IMR-90 (cell line): ENCODE data around the gene RARRES2. TPM values are rescaled to one million over a fixed set of nuclear protein-coding genes. Genes with fewer than 3 reads are reported as not detected.

Source experiments
- ATAC-seq: fragments of 200-7000 bp; cut with Tn5 transposase; 2 replicates; pipeline ENCODE4 v1.9.1; 2020; ENCODE audit warnings: low read depth, mild to moderate bottlenecking, moderate library complexity
- BruUV-seq: library from RNA; stranded (reverse); fragments of 400-500 nt; replicated peaks from 2 replicates; lab custom pipeline; 2021; lab: Mats Ljungman, UMichigan
- CTCF ChIA-PET: fragments of 300-600 bp; formaldehyde crosslinking; extraction: SDS; loops from one replicate; lab custom pipeline; 2021; ENCODE audit warnings: antibody characterized with exemption; lab: Yijun Ruan, JAX
- POLR2A ChIA-PET: fragments of 300-600 bp; sonication (Branson Sonifier 250); formaldehyde crosslinking; loops from one replicate; lab custom pipeline; 2022; ENCODE audit warnings: antibody characterized with exemption; ENCODE audit not compliant: unreplicated experiment; lab: Charles Lee
- DNase-seq: peaks from one replicate; pipeline ENCODE4 v3.0.0; 2013
- H2AFZ ChIP-seq: replicated peaks from 2 replicates; pipeline ENCODE3; 2013; ENCODE audit warnings: low read length, mild to moderate bottlenecking; ENCODE audit not compliant: poor library complexity
- H2AK5ac ChIP-seq: 2 replicates; pipeline ENCODE4 v1.6.1; 2013; ENCODE audit warnings: low read depth, low read length, inconsistent platforms
- H2AK9ac ChIP-seq: replicated peaks from 2 replicates; pipeline ENCODE3; 2013; ENCODE audit warnings: mild to moderate bottlenecking, low read depth, low read length, moderate library complexity; ENCODE audit not compliant: poor library complexity
- H2BK120ac ChIP-seq: 2 replicates; pipeline ENCODE4 v1.6.1; 2013; ENCODE audit warnings: low read depth, low read length, inconsistent platforms
- H2BK15ac ChIP-seq: 3 replicates; pipeline ENCODE4 v1.6.1; 2013; ENCODE audit warnings: low read depth, low read length, inconsistent platforms
- H2BK20ac ChIP-seq: 2 replicates; pipeline ENCODE4 v1.6.1; 2013; ENCODE audit warnings: low read depth, mild to moderate bottlenecking, inconsistent platforms, low read length, moderate library complexity
- H2BK5ac ChIP-seq: 2 replicates; pipeline ENCODE4 v1.6.1; 2013; ENCODE audit warnings: mild to moderate bottlenecking, low read depth, low read length, inconsistent platforms; ENCODE audit not compliant: poor library complexity, severe bottlenecking
- H3K14ac ChIP-seq: replicated peaks from 2 replicates; pipeline ENCODE4 v1.6.1; 2013; ENCODE audit warnings: low read depth, low read length, inconsistent platforms
- H3K18ac ChIP-seq: 2 replicates; pipeline ENCODE4 v1.6.1; 2013; ENCODE audit warnings: low read depth, low read length, control low read depth
- H3K23ac ChIP-seq: 2 replicates; pipeline ENCODE4 v1.6.1; 2013; ENCODE audit warnings: low read depth, low read length, inconsistent platforms
- H3K27ac ChIP-seq: 2 replicates; pipeline ENCODE4 v1.5.1; 2013; ENCODE audit warnings: mild to moderate bottlenecking, control low read depth, low read length; ENCODE audit not compliant: insufficient read depth
- H3K27me3 ChIP-seq: 2 replicates; pipeline ENCODE4 v1.6.1; 2013; ENCODE audit warnings: low read length; ENCODE audit not compliant: control insufficient read depth, insufficient read depth
- H3K36me3 ChIP-seq: 2 replicates; pipeline ENCODE4 v1.6.1; 2013; ENCODE audit warnings: low read length, mixed read lengths; ENCODE audit not compliant: control insufficient read depth, insufficient read depth
- H3K4ac ChIP-seq: 2 replicates; pipeline ENCODE4 v1.6.1; 2013; ENCODE audit warnings: low read depth, low read length, inconsistent platforms
- H3K4me1 ChIP-seq: 2 replicates; pipeline ENCODE4 v1.6.1; 2013; ENCODE audit warnings: low read length, mixed read lengths; ENCODE audit not compliant: control insufficient read depth, insufficient read depth
- H3K4me2 ChIP-seq: 2 replicates; pipeline ENCODE4 v1.6.1; 2013; ENCODE audit warnings: low read depth, mild to moderate bottlenecking, control low read depth, low read length, moderate library complexity
- H3K4me3 ChIP-seq: 2 replicates; pipeline ENCODE4 v1.5.1; 2013; ENCODE audit warnings: low read depth, mild to moderate bottlenecking, control low read depth, low read length, moderate library complexity; ENCODE audit not compliant: insufficient read depth
- H3K56ac ChIP-seq: 2 replicates; pipeline ENCODE4 v1.6.1; 2013; ENCODE audit warnings: low read length, inconsistent platforms; ENCODE audit not compliant: insufficient read depth; ENCODE audit errors: extremely low read depth
- H3K79me1 ChIP-seq, 2 experiments: 2 replicates each; pipeline ENCODE4 v1.6.1; 2013; ENCODE audit warnings: low read length in 2 of 2, inconsistent platforms in 1 of 2, low read depth in 1 of 2
- H3K9ac ChIP-seq: 2 replicates; pipeline ENCODE4 v1.6.1; 2013; ENCODE audit warnings: low read depth, low read length, control low read depth
- H3K9me1 ChIP-seq: 2 replicates; pipeline ENCODE4 v1.6.1; 2013; ENCODE audit warnings: low read length, inconsistent platforms; ENCODE audit not compliant: insufficient read depth
- H3K9me3 ChIP-seq: 2 replicates; pipeline ENCODE4 v1.6.1; 2013; ENCODE audit warnings: low read length; ENCODE audit not compliant: control insufficient read depth, insufficient read depth
- H4K20me1 ChIP-seq: 2 replicates; pipeline ENCODE4 v1.6.1; 2013; ENCODE audit warnings: low read length, inconsistent platforms; ENCODE audit not compliant: insufficient read depth
- H4K5ac ChIP-seq: 2 replicates; pipeline ENCODE4 v1.6.1; 2013; ENCODE audit warnings: mild to moderate bottlenecking, low read depth, low read length, control low read depth
- H4K8ac ChIP-seq, 2 experiments: 2 replicates each; pipeline ENCODE4 v1.6.1; 2013; ENCODE audit warnings: low read depth in 2 of 2, low read length in 2 of 2, control low read depth in 1 of 2, inconsistent platforms in 1 of 2
- H4K91ac ChIP-seq: 2 replicates; pipeline ENCODE4 v1.6.1; 2013; ENCODE audit warnings: low read depth, low read length, inconsistent platforms; ENCODE audit not compliant: insufficient read depth
- BHLHE40 ChIP-seq: fragments of 150-350 bp; IDR thresholded peaks from 2 replicates; pipeline ENCODE4 v1.6.1; 2016; ENCODE audit warnings: mild to moderate bottlenecking, low read depth, low read length
- CEBPB ChIP-seq: IDR thresholded peaks from 2 replicates; pipeline ENCODE4 v1.6.1; 2012; ENCODE audit warnings: low read depth, low read length, improper control_type of control experiment
- CHD1 ChIP-seq: IDR thresholded peaks from 2 replicates; pipeline ENCODE4 v1.6.1; 2012; ENCODE audit warnings: low read depth, low read length, improper control_type of control experiment
- ELK1 ChIP-seq: fragments of 150-350 bp; IDR thresholded peaks from 2 replicates; pipeline ENCODE4 v1.6.1; 2016; ENCODE audit warnings: low read depth, mild to moderate bottlenecking, low read length, moderate library complexity, borderline replicate concordance
- FOS ChIP-seq: fragments of 150-350 bp; IDR thresholded peaks from 2 replicates; pipeline ENCODE4 v1.6.1; 2016; ENCODE audit warnings: low read depth, low read length
- MAFK ChIP-seq: IDR thresholded peaks from 2 replicates; pipeline ENCODE4 v1.6.1; 2012; ENCODE audit warnings: low read depth, low read length, improper control_type of control experiment
- MAZ ChIP-seq: IDR thresholded peaks from 2 replicates; pipeline ENCODE4 v1.6.1; 2012; ENCODE audit warnings: low read depth, mild to moderate bottlenecking, low read length, improper control_type of control experiment, moderate library complexity, borderline replicate concordance
- MXI1 ChIP-seq: IDR thresholded peaks from 2 replicates; pipeline ENCODE4 v1.6.1; 2012; ENCODE audit warnings: low read depth, mild to moderate bottlenecking, low read length, moderate library complexity, borderline replicate concordance
- NFE2L2 ChIP-seq: fragments of 150-350 bp; IDR thresholded peaks from 2 replicates; pipeline ENCODE4 v1.6.1; 2016; ENCODE audit warnings: low read depth, mild to moderate bottlenecking, low read length
- POLR2A ChIP-seq: IDR thresholded peaks from 2 replicates; pipeline ENCODE4 v1.6.1; 2012; ENCODE audit warnings: mild to moderate bottlenecking, low read depth, low read length
- RAD21 ChIP-seq: IDR thresholded peaks from 2 replicates; pipeline ENCODE4 v1.6.1; 2012; ENCODE audit warnings: low read length, improper control_type of control experiment
- RCOR1 ChIP-seq: IDR thresholded peaks from 2 replicates; pipeline ENCODE4 v1.6.1; 2012; ENCODE audit warnings: mild to moderate bottlenecking, low read length, improper control_type of control experiment; ENCODE audit not compliant: insufficient replicate concordance
- RFX5 ChIP-seq: IDR thresholded peaks from 2 replicates; pipeline ENCODE4 v1.8.0; 2012; ENCODE audit warnings: low read depth, mild to moderate bottlenecking, low read length, moderate library complexity
- SMC3 ChIP-seq: fragments of 150-350 bp; IDR thresholded peaks from 2 replicates; pipeline ENCODE4 v1.6.1; 2016; ENCODE audit warnings: low read depth, mild to moderate bottlenecking, antibody characterized with exemption, low read length, moderate library complexity
- WGBS, 2 experiments: methylation state at CpG; one replicate each; pipeline versions ENCODE4 v1.1.5 to v1.1.7; 2013; ENCODE audit warnings: missing lambda C conversion rate in 2 of 2; ENCODE audit not compliant: insufficient read length in 1 of 2; ENCODE audit errors: extremely low coverage in 2 of 2; 5-methylcytosine and 5-hydroxymethylcytosine counted together
- dilution Hi-C: fragments of 300-500 bp; cut with HindIII; formaldehyde crosslinking; loops from one replicate; pipeline ENCODE4 v1.14.3; 2018; ENCODE audit warnings: low sequenced_read_pairs; ENCODE audit not compliant: unreplicated experiment
- in situ Hi-C: fragments of 300-500 bp; cut with MboI; formaldehyde crosslinking; loops from 3 replicates; pipeline ENCODE4 v1.14.3; 2019; ENCODE audit warnings: low sequenced_read_pairs, inconsistent platforms, mixed read lengths
- intact Hi-C: fragments of 100-400 bp; cut with micrococcal nuclease; formaldehyde crosslinking; loops from 2 replicates; pipeline ENCODE4 v1.10.0; 2022
- polyA plus RNA-seq, 3 experiments: library from polyadenylated mRNA; depleted of rRNA; stranded (reverse); fragments of >200 nt; gene quantifications; 2 replicates each; pipeline ENCODE4 v1.2.3, GENCODE V29; 2012; ENCODE audit warnings: low replicate concordance in 1 of 3
- total RNA-seq: library from RNA; depleted of rRNA; stranded (reverse); fragments of >200 nt; gene quantifications from 2 replicates; pipeline ENCODE4 v1.2.3, GENCODE V29; 2012
- TF ChIP-seq, protein P1 (sequence below): conservative IDR thresholded peaks from 2 replicates; pipeline ENCODE4 v1.5.1; 2012; ENCODE audit warnings: mild to moderate bottlenecking, low read depth, low read length, improper control_type of control experiment
- TF ChIP-seq, protein P2 (sequence below): fragments of 150-350 bp; IDR thresholded peaks from 2 replicates; pipeline ENCODE4 v1.6.1; 2017; ENCODE audit warnings: mild to moderate bottlenecking, antibody characterized with exemption, low read length, low read depth

The RARRES2 gene
- total and polyA plus RNA-seq, 2 of the 4 experiments (the other 2 are of a cell fraction), result 1.6 TPM; not detected in 1

- Histone ChIP-seq H3K56ac (no peak overlapping the region), H3K4me1 (peaks cover 18% of the 10 kb centered on the region), H2BK5ac (no peak overlapping the region), H3K27me3 (no peaks in the 10 kb centered on the region), H3K14ac (no peak overlapping the region), H2BK15ac (no peak overlapping the region), H4K91ac (no peak overlapping the region), H2AFZ (no peak overlapping the region), H3K9me1 (peaks cover 2% of the 10 kb centered on the region; the same call in 1 of the 2 replicates), H3K9me3 (no peaks in the 10 kb centered on the region), H2BK120ac (no peak overlapping the region), H4K20me1 (peaks cover 9% of the 10 kb centered on the region), H4K5ac (no peak overlapping the region), H3K27ac (no peak overlapping the region), H2AK9ac (no peak overlapping the region), H2AK5ac (no peak overlapping the region), H4K8ac (no peak overlapping the region), H3K79me1 (peaks cover 21 to 48% of the 10 kb centered on the region in 2 experiments; a peak in 3 of 4 replicates), H2BK20ac (no peak overlapping the region), H3K4ac (no peak overlapping the region), H3K23ac (no peak overlapping the region), H3K18ac (no peak overlapping the region), H3K36me3 (peaks cover 38% of the 10 kb centered on the region), H3K9ac (no peak overlapping the region), H3K4me3 (no peak overlapping the region), H3K4me2 (no peak overlapping the region)
- no TSS peak for BruUV-seq
- TF ChIP-seq RFX5, result no peak
- TF ChIP-seq MXI1, result no peak
- no peak for TF ChIP-seq CEBPB
- TF ChIP-seq, protein P1, sequence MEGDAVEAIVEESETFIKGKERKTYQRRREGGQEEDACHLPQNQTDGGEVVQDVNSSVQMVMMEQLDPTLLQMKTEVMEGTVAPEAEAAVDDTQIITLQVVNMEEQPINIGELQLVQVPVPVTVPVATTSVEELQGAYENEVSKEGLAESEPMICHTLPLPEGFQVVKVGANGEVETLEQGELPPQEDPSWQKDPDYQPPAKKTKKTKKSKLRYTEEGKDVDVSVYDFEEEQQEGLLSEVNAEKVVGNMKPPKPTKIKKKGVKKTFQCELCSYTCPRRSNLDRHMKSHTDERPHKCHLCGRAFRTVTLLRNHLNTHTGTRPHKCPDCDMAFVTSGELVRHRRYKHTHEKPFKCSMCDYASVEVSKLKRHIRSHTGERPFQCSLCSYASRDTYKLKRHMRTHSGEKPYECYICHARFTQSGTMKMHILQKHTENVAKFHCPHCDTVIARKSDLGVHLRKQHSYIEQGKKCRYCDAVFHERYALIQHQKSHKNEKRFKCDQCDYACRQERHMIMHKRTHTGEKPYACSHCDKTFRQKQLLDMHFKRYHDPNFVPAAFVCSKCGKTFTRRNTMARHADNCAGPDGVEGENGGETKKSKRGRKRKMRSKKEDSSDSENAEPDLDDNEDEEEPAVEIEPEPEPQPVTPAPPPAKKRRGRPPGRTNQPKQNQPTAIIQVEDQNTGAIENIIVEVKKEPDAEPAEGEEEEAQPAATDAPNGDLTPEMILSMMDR, result no peak
- TF ChIP-seq CHD1, result no peak
- TF ChIP-seq MAZ, result no peak
- TF ChIP-seq ELK1, result no peak
- no peak for TF ChIP-seq NFE2L2
- no peak for TF ChIP-seq RCOR1
- TF ChIP-seq, protein P2, sequence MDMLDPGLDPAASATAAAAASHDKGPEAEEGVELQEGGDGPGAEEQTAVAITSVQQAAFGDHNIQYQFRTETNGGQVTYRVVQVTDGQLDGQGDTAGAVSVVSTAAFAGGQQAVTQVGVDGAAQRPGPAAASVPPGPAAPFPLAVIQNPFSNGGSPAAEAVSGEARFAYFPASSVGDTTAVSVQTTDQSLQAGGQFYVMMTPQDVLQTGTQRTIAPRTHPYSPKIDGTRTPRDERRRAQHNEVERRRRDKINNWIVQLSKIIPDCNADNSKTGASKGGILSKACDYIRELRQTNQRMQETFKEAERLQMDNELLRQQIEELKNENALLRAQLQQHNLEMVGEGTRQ, result no peak
- TF ChIP-seq SMC3, result no peak
- TF ChIP-seq MAFK, result no peak
- TF ChIP-seq POLR2A, result no peak
- TF ChIP-seq RAD21, result no peak
- no peak for TF ChIP-seq BHLHE40
- TF ChIP-seq FOS, result no peak
- CTCF ChIA-PET, result interaction anchor here (1.2 kb wide), 1 partner anchor 15 kb away, joined by 3 read pairs; no protein-coding TSS in a partner anchor
- in situ Hi-C loops, result no loop called here
- intact Hi-C loops, result no loop called here
- ATAC-seq (no peak), DNase-seq (no peak)
- dilution Hi-C loops, result no loop called here
- POLR2A ChIA-PET, result interaction anchor here (0.7 kb wide), 1 partner anchor 37 kb away, joined by 6 read pairs; no protein-coding TSS in a partner anchor
- 93% methylated on average over 27 of the region's 30 CpGs; no CpG with 5 or more reads in 1 of the 2 experiments for WGBS, 2 experiments
These were observed 30.5 kb upstream of the RARRES2 start for GRCh38 chr7:150371996-150372270.
